ENCODE results near the gene HS3ST6.

DNA sequence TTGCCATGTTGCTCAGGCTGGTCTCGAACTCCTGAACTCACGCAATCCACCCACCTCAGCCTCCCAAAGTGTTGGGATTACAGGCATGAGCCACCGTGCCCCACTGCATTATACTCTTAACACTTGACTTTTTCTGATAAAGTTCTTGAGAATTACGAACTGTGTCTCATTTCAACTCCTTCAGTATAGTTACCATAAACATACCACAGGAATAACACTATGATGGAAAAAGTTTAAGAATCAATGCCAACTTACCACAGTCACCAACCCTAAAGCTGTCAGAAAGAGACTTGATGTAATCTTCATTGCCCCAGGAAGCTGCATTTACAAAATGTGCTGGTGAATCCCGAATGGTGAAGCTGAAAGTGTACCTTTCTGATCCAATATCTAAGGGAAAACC, 56.5 kb downstream of the HS3ST6 start:
- TF ChIP-seq POLR2AphosphoS5 (IDR thresholded peaks at IDR 0.05; ENCODE audit: low read depth, low read length) (no peak), TAF1 (IDR thresholded peaks at IDR 0.05; ENCODE audit: borderline replicate concordance, insufficient read depth, low read length) (no peak), SIN3A (IDR thresholded peaks at IDR 0.05; ENCODE audit: borderline replicate concordance, insufficient read depth, low read length) (no peak)
- TF ChIP-seq, protein P1, sequence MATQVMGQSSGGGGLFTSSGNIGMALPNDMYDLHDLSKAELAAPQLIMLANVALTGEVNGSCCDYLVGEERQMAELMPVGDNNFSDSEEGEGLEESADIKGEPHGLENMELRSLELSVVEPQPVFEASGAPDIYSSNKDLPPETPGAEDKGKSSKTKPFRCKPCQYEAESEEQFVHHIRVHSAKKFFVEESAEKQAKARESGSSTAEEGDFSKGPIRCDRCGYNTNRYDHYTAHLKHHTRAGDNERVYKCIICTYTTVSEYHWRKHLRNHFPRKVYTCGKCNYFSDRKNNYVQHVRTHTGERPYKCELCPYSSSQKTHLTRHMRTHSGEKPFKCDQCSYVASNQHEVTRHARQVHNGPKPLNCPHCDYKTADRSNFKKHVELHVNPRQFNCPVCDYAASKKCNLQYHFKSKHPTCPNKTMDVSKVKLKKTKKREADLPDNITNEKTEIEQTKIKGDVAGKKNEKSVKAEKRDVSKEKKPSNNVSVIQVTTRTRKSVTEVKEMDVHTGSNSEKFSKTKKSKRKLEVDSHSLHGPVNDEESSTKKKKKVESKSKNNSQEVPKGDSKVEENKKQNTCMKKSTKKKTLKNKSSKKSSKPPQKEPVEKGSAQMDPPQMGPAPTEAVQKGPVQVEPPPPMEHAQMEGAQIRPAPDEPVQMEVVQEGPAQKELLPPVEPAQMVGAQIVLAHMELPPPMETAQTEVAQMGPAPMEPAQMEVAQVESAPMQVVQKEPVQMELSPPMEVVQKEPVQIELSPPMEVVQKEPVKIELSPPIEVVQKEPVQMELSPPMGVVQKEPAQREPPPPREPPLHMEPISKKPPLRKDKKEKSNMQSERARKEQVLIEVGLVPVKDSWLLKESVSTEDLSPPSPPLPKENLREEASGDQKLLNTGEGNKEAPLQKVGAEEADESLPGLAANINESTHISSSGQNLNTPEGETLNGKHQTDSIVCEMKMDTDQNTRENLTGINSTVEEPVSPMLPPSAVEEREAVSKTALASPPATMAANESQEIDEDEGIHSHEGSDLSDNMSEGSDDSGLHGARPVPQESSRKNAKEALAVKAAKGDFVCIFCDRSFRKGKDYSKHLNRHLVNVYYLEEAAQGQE (IDR thresholded peaks at IDR 0.05; ENCODE audit: insufficient read depth in 1 of 2, low read depth in 2 of 2, low read length in 2 of 2) = no peak
